Activated CD4-positive, alpha-beta T cell treated with anti-CD3 and anti-CD28 coated beads, Interleukin-2, Interleukin-6, amounts not matched to agents 100 ng/mL and 50 ng/mL, durations not matched to agents 16 hours and 8 hours (primary cell): ENCODE data around the gene EPS8L2.
A peak's percentile ranks its signal among the peaks of the same experiment; 100 is the strongest.
"Not testable (repeated sequence)": the region's sequence is repeated elsewhere in the genome, so short reads cannot be mapped to it uniquely, and the experiment has no call there.

Experiments
- DNase-seq: peaks from one replicate; pipeline ENCODE4 v3.0.0-alpha.2; 2020

The EPS8L2 gene

DNA sequence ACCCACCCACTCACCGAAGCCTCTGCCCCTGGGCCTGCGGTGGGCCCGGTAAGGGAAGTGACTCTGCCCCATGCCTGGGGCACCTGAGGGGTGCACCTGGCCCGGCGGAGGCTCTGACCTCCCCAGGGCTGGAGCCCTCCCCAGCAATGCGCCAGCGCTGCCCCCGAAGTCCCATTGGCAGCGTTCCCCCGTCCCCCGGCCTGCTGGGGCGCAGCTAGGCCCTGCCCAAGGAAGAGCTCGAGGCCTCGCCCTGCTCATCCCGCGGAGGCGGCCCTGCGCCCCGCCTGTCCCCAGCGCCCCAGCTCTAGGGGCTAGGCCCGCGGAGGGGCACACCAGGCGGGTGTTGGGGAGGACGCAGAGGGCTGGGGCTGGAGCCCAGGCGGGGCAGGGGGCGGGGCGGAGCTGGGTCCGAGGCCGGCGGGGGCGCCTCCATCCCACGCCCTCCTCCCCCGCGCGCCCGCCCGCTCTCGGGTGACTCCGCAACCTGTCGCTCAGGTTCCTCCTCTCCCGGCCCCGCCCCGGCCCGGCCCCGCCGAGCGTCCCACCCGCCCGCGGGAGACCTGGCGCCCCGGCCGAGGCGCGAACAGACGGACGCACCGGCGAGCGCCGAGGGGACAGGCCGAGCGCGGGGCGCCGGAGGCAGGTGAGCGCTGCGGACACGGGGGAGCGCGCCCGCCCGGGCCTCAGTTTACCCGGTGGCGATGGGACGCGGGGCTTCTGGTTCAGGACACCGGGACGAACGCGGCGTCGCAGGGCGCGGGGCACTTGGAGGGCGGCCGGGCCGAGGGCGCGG is at the start of gene EPS8L2:
Gene EPS8L2 (plus strand): TSS at position 586 of the 793 bp plus-strand sequence. CDS start 3,177 bp downstream, outside the sequence.
- DNase-seq, result no peak

DNA sequence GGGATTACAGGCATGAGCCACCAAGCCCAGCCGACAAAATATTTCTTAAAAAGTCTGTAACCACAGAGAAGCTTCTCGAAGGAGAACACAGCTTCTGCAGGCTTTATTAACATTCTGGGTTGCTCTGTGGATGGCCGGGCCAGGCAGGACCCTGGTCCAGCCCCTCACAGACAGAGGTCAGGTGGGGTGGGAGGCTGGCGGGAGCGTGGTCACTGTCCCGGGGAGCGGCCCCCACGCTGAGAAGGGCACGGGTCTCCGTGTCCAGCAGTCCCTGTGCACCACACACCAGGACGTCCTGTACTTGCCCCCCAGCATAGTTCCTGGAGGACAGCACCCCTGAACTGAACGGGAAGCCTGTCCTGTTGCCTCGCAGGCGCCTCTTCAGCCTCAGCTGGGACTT is 49.6 kb upstream of the EPS8L2 start:
- DNase-seq, result no peak

DNA sequence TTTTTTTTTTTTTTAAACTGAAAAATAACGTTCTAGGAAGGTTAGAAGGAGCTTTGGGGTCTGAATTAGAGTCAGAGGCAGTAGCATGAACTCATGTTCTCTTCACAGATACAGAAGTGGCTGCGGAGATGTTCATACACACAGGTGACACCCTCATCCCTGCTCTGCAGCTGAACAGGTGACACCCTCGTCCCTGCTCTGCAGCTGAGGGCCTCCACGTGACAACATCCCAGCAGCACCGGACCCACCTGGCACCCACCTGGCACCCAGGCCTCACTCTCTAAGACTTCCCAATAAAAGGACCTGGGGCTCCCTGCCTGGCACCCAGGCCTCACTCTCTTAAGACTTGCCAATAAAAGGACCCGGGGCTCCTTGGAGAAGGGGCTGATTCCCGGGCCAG is 49.2 kb upstream of the EPS8L2 start:
- no peak for DNase-seq

DNA sequence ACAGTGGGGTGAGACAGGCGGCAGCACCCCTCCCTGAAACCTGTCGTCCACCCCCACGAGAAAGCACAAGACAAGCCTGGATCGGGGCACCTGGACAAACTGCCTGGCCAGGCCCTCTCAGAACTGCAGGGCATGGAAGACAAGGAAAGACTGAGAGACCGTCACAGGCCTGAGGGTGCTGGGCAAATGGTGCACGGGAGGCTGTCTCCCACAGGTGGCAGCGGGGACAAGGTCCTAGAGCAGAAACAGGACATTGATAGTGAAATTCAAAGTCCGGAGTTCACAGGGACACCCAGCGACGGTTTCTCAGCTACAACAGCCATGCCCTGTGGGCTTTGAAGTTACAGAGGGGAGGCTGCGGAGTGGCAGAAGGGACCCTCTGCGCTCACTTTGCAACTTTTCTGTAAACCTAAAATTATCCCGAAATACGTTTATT is 48.3 kb upstream of the EPS8L2 start:
- no peak for DNase-seq

DNA sequence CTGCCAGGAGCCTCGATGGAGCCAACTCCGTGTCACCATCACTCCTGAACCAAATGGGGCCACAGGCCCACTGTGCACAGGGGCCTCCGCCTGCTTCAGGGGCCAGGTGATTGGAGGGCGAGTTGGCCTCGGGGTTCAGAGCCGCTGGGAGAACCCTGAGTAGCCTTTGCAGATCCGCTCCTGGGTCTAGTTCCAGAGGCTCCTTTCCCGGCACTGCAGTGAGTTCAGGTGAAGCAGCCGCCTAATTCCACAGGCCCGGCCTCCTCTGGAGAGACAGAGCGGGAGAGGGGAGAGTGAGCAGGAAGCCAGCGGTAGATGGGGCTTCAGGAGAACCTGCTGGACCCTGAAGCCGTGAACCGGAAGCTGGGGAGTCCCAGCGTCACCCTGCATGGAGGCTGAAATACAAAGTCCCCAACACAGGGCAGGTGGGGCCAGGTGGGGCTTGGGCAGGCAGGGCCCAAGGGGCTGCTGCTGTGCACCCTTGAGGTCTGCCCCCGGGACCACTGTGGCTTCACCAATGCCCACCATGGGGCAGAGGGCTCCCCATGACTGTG is 46.4 kb upstream of the EPS8L2 start:
- no peak for DNase-seq

DNA sequence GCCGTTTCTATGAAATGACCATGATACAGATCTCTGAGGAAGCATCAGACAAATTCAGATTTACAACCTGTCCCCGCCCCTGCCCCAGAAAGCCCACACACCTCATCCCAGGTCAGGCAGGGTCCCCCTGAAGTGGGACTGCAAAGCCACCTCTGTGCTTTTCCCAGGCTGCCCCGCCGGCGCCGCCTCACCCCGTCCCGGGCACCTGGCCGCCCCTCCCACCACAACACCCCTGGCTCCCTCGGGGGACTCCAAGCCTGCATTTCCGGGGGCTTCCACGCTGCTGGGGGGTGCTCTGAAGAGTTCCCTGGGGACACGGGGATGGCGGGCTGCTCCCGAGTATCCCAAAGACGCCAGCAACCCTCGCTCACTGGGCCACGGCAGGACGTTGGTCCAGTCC is 45.8 kb upstream of the EPS8L2 start:
- DNase-seq, result no peak

DNA sequence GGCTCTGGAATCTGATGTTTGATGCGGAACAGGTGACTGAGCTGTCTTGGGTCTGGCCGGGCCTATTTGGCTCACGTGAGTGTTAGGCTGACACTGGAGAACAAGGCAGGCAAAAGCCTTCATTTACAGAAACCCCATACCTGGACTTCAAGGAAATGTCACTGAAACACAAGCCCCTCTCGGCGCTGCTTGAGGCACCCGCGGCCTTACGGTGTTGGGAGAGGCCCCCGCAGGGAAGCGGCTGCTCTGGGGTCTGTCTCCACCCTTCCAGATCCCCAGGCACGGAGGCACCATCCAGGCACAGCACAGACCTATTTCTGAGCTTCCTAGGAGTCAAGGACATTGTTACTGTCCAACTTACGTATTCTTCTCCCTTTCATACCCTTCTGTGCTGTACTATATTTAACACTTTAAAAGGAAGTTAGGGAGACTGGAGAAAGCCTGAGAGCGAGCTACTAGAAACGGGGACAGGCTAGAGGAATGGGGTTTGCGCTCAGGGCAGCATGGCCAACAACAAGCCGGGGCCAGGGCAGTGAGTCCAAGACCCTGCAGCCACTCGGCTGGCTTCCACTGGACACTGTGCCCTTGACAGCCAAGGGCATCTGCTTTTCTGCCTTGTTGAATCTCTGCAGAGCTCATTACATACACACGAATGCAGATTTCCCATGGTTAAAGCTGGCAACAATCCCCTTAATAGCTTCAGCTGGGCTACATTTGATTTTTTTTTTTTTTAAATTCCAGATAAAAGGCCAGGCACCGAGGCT is 45.2 kb upstream of the EPS8L2 start:
- no peak for DNase-seq

DNA sequence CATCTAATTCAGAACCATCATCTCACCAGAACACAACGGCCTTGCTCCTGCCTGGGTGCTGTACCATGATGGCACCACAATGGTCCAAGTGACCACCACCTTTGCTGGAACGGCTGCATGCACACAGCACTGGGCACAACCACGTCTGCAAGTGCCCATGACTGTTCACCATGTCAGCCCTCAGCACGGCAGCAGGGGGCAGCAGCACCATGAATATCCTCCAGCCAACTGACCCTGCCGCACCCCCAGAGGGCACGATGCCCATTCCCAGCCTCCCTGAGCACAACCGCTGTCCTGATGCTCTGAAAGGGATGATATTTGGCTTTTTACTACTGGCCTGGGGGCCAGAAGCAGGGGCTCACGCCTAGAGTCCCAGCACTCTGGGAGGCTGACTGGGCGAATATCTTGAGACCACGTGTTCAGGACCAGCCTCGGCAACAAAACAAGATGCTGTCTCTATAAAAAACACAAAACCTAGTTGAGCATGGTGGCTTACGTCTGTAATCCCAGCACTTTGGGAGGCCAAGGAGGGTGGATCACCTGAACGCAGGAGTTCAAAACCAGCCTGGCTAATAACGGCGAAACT is 43.2 kb upstream of the EPS8L2 start:
- peak; percentile 43 for DNase-seq

DNA sequence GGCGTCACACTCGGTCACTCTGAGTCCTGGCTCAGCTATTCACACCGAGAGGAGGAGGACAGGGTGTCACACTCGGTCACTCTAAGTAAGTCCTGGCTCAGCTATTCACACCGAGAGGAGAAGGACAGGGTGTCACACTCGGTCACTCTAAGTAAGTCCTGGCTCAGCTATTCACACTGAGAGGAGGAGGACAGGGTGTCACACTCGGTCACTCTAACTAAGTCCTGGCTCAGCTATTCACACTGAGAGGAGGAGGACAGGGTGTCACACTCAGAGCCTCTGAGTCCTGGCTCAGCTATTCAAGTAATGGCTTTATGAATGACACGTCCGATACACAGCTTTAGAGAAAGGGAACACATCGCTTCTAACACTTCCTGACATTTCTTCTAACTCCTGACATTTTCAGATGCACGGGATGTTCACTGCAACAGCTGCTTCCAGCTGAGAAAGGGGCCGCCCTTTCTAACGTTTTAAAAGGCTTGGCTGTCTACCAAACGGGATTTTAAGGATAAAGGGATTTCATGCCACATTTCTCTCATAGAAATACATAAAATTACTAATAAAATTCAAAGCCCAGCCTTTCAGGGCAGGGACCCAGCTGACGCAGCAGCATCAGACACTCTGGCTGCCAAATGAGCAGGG is 40.8 kb upstream of the EPS8L2 start:
- no peak for DNase-seq

DNA sequence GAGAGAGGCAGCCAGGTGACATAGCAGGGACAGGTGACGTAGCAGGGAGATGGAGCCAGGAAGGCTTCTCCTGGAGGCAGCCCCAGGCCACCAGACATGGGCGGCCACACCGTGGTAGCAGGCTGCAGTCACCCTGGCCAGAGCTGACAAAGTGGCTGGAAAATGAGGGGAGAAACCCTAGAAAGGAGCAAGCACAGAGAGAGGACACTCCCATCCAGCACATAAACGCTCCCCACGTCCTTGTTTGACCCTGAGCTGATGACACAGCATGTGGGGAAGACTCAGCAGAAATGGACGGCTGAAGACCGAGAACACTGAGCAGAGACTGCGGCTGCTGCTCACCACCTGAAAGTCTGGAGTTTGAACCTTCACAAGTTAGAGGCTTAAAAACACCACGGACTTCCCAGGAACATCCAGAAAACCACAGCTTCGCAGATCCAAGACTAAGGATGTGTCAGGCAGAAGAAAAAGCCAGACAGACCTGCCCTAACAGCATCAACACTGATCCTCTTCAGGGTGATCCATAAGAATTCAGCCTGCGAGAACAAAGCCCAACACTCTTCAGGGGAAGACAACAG is 40.2 kb upstream of the EPS8L2 start:
- DNase-seq, result no peak

DNA sequence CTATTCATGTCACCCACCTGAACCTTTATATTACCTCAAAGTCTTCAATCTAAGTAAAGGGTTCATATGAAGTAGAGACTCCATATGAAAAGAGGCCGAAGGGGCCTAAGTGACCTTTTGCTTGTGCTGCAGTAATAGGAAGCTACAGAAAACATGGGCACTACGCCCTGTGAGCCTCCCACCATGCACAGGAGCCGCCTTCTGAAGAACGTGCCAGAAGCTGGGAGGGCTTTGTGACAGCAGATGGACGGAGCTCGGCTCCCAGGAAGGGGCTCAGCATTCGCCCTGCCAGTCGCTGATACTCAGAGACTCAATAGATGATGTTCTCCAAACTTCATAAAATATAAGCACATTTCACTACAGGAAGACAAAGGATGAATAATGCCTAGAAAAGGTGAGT is 32.2 kb upstream of the EPS8L2 start:
- DNase-seq, result no peak

DNA sequence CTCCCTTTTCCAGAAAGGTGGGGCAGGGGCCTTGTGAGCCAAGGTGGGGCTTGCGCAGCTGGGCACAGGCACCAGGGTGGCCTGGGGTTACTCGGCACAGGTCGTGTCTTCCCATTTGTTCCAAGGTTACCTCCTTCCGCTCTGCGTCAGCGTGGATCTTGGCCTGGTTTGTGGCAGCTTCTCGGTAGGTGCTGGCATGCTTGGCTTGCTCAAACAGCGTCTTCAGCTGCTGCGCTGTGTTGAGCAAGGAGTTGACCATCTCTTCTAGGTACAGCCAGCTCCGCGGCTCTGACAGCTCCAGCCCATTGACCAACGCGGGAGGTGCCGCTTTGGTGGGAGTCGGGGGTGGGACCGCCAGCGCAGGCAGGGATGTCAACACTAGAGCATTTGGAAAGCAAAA is 31.6 kb upstream of the EPS8L2 start:
- no peak for DNase-seq

DNA sequence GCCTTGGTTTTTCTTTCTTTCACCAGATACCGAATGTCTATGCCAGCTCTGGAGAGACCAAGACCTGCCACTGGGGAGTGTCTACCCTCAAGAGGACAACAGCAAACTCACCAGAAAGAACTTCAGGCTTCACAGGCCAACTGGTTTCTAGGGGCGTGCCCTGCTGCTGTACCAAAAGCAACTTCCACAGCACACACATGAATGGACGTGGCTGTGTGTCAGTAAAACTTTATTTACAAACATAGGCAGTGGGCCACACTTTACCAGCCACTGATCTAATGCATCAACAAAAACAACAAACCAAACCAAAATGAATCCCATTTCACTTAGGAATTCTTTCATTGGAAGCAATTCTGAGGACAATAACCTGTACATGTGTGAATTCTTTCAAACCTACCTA is 27.7 kb upstream of the EPS8L2 start:
- DNase-seq, result no peak

DNA sequence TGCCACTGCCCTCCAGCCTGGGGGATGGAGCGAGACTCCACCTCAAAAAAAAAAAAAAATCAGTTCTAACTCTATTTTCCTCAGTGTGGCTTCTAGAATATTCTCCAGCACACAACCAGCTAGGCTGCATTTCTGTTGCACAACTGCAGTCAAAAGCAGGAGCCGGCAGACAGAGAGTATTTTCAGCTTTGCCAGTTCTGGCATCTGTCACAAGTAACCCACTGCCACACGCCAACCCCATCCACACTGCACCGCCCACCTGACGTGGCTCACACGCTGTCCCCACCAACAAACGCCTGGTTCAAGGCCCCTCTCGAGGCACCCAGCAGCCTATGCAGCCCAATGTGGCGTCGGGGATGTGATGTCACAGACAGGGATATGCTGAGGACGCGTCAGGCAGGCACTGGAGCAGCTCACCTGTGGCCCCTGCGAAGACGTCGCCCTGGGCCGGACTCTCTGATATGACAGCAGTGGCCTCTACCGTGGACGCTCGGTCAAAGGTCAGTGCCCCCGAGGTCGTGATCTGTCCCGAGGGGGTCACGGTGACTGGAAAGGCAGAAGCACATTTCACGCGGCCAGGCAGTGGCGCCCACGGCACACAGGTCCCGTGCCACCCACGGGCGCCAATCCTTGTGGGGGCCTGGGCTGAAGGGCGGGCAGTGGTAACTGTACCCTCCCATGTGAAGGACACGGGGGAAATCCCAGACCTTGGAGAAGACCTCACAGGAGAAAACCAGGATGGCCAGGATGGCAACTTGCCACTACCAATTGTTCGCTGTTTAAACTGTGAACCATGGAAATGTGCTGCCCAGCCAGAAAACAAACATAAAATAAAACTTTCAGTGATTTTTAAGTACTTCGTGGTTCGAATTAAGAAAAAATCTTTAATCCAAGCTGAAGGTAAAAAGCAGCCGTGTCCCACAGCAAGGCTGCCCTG is 26.5 kb upstream of the EPS8L2 start:
- no peak for DNase-seq

DNA sequence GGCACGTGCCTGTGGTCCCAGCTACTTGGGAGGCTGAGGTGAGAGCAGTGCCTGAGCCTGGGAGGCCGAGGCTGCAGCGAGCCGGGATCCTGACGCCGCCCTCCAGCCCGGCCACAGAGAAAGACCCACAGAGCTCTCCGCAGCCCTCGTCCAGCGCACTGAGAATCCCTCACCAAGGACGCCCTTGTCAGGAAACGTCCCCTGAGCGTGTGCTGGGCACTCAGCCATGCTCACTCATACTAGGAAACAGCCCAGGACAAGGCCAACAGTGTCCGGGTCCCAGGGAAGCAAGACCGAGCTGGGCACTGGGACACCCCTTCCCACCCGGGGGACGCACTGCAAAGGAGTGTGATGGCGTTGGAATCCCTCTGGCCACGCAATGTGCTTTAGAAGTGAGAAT is 25.6 kb upstream of the EPS8L2 start:
- no peak for DNase-seq

DNA sequence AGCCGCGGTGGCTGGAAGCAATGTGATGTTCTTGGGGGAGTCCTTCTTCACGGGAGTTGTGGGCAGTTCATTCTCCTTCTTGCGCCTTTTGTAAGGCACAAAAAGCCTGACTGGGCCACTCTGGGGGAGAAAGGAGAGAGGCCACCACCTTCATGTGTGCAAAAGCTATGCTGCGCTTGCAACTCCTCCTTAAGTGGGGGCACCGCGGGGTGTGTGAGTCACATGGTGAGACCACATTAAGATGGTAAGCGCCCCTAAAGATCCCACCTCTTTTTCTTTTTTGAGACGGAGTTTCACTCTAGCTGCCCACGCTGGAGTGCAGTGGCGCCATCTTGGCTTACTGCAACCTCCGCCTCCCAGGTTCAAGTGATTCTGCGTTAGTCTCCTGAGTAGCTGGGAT is 25.1 kb upstream of the EPS8L2 start:
- no peak for DNase-seq

DNA sequence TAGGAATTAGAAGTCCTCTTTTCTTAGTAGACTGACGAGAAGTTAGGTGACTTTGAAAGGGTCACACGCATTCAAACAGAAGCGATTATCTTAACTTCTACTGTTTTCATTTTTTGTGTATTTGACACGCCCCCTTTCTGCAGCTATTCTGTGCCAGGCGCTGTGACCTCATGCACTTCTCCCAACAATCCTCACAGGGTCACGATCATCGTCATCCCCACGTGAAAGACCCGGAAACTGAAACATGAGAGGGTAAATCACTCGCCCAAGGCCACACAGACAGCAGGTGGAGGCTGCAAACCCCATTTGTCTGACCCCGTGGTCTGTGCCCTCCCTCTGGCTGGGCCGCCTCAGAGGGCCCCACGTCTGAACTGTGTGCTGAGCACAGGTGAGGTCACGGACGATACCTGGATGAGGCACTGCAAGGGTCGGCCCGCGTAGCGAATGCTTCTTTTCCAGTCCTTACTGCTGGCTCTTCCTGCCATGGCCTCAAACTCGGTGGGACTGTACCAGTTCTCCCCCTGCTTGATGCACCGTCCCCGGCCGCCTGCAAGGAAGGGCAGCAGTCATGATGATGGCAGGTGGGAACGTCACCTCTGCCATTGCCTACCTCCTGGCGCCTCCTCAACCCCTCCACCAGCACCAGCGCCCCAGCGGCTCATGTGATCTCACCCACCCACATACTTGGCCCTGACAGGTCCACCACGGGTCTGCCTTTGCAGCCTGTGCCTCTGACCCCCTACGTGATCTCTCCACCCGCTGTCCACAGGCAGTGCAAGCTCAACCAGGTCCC is 19.4 kb upstream of the EPS8L2 start:
- DNase-seq, result no peak

DNA sequence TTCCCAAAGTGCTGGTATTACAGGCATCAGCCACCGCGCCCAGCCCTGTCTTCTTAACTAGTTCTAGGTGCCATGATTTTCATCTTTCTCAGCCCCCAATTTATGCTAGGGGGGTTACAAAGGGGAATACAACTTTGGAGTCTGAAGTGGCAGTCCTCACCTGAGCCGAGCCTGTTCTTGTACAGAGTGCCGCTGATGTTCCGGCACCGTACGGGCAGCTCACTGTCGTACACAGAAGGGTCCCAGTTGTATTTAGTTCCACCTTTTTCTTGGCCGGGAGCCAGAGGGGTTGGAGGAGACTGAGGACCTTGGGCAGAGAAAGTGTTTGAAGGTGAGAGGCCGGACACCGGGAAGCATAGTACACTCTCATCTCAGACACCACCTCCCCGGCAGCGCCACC is 18.3 kb upstream of the EPS8L2 start:
- DNase-seq, result no peak

DNA sequence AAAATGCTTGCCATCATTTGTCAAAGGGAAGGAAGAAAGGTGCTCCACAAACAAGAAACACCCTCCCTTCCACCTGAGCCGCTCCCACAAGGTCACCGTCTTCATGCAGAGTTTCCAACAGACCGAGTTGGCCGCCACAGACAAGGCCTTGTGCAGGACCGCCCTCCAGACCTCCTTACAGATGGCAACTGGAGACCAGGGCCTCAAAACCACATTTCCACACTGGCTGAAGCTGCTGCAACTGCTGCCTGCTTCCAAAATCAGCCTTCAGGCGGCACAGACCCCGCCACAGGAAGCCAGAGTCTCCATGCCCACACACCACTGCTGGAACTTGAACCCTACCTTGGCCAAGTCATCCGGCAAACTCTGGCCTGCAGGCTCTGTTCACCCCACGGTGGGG is 17.4 kb upstream of the EPS8L2 start:
- no peak for DNase-seq

DNA sequence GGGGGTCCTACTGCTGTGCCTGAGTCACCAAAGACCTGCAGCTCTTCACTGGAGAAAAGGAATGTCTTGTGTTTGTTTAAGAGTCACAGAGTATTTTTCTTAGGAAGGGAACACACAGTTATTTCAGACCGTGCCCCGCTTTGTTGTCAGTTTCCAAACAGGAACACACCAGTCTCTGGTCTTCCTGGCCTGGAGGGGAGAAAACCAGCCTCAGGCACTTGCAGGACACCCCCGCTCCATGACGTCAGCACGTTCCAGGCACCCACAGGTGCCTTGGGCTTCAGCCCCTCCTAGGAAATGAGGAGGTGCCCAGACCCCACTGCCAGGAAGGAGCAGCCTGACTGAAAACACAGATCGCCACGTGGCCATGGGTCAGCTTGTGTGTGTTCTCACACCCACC is 16.4 kb upstream of the EPS8L2 start:
- DNase-seq, result no peak

DNA sequence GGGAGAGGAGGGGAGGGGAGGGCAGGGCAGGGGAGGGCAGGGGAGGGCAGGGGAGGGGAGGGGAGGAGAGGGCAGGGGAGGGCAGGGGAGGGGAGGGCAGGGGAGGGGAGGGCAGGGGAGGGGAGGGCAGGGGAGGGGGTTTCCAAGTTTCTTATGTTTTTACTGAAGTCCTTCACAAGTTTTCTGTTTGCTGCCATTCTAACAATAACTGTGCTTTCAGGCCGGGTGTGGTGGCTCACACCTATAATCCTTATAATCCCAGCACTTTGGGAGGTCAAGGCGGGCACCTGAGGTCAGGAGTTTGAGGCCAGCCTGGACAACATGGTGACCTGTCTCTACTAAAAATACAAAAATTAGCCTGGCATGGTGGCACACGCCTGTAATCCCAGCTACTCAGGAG is 15.8 kb upstream of the EPS8L2 start:
- not testable (repeated sequence) for DNase-seq
